ENCODE results near the gene ATOSA. TPM values are rescaled to one million over a fixed set of nuclear protein-coding genes. Genes with fewer than 3 reads are reported as not detected.

The ATOSA gene
- total and polyA plus RNA-seq, 2 of the 13 experiments (the other 11 are each of a cell fraction or from before 2014, with no cell fraction given) = 6.6 to 16.3 TPM

DNA sequence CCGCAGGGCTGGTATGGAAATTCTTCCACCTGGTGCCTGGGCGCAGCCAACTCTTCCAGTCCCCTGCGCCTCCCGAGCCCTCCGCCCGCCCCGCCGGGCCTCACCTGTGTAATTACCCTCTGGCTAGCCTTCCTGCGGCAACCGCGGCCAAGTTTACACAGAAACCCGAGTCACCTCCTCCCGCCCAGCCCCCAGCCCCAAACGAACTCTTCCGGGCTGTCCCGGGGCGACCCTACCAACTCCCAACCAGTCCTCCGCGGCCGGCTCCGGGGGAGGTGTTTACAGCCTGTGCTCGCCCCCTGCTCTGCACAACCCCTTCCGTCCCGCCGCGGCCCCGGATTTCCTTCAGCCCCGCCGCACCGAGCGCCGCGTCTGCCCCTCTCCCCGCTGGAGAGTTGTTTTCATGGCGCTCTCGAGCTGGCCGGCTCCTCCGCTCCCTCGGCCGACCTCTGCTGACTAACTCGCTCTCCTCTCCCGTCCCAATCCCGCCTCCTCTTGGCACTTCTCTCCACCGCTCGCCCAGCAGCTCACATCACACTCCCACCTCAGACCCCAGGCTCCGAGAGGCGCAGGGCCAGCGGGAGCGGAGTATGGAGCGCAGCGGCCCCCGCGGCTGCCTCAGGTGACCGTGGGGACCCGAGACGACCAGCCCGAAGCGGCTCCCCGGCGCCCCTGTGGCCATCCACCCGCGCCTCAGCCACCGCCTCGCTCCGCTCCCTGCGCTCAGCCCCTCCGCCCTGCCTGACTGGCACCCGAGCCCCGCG lies 538 bp downstream of the ATOSA start (continued):
- TF ChIP-seq, protein P1, sequence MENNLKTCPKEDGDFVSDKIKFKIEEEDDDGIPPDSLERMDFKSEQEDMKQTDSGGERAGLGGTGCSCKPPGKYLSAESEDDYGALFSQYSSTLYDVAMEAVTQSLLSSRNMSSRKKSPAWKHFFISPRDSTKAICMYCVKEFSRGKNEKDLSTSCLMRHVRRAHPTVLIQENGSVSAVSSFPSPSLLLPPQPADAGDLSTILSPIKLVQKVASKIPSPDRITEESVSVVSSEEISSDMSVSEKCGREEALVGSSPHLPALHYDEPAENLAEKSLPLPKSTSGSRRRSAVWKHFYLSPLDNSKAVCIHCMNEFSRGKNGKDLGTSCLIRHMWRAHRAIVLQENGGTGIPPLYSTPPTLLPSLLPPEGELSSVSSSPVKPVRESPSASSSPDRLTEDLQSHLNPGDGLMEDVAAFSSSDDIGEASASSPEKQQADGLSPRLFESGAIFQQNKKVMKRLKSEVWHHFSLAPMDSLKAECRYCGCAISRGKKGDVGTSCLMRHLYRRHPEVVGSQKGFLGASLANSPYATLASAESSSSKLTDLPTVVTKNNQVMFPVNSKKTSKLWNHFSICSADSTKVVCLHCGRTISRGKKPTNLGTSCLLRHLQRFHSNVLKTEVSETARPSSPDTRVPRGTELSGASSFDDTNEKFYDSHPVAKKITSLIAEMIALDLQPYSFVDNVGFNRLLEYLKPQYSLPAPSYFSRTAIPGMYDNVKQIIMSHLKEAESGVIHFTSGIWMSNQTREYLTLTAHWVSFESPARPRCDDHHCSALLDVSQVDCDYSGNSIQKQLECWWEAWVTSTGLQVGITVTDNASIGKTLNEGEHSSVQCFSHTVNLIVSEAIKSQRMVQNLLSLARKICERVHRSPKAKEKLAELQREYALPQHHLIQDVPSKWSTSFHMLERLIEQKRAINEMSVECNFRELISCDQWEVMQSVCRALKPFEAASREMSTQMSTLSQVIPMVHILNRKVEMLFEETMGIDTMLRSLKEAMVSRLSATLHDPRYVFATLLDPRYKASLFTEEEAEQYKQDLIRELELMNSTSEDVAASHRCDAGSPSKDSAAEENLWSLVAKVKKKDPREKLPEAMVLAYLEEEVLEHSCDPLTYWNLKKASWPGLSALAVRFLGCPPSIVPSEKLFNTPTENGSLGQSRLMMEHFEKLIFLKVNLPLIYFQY (CRISPR knock-in tag; IDR thresholded peaks at IDR 0.05; ENCODE audit: borderline replicate concordance) = no peak
- TF ChIP-seq TARDBP (CRISPR knock-in tag; IDR thresholded peaks at IDR 0.05) (peak; percentile 75; the same call in 1 of the 2 replicates), ZNF605 (CRISPR knock-in tag; IDR thresholded peaks at IDR 0.05) (0 out of 2 replicates have a peak, but pooled peaks have one; percentile 32), ARID2 (CRISPR knock-in tag; IDR thresholded peaks at IDR 0.05; ENCODE audit: borderline replicate concordance) (peak; percentile 82), RFXAP (CRISPR knock-in tag; IDR thresholded peaks at IDR 0.05; ENCODE audit: borderline replicate concordance) (no peak), RCOR2 (CRISPR knock-in tag; IDR thresholded peaks at IDR 0.05) (no peak), FOXK2 (IDR thresholded peaks at IDR 0.05) (peak; percentile 39; the same call in 1 of the 2 replicates), CEBPB (IDR thresholded peaks at IDR 0.05; ENCODE audit: borderline replicate concordance, low read depth, low read length) (no peak), PCBP1 (IDR thresholded peaks at IDR 0.05; ENCODE audit: borderline replicate concordance, low read depth, low read length) (0 out of 2 replicates have a peak, but pooled peaks have one; percentile 90), HNRNPK (IDR thresholded peaks at IDR 0.05; ENCODE audit: low read depth, low read length, poor library complexity, severe bottlenecking) (no peak), SRSF1 (optimal IDR thresholded peaks at IDR 0.05; ENCODE audit: low read depth, low read length) (peak; percentile 23), NFATC3 (CRISPR knock-in tag; IDR thresholded peaks at IDR 0.05) (no peak), ZMYM4 (CRISPR knock-in tag; IDR thresholded peaks at IDR 0.05) (peak; percentile 64; the same call in 1 of the 2 replicates), GATA4 (IDR thresholded peaks at IDR 0.05; ENCODE audit: borderline replicate concordance, low read depth) (no peak), PITX1 (CRISPR knock-in tag; IDR thresholded peaks at IDR 0.05) (peak; percentile 57; the same call in 1 of the 2 replicates)
- TF ChIP-seq, protein P2, sequence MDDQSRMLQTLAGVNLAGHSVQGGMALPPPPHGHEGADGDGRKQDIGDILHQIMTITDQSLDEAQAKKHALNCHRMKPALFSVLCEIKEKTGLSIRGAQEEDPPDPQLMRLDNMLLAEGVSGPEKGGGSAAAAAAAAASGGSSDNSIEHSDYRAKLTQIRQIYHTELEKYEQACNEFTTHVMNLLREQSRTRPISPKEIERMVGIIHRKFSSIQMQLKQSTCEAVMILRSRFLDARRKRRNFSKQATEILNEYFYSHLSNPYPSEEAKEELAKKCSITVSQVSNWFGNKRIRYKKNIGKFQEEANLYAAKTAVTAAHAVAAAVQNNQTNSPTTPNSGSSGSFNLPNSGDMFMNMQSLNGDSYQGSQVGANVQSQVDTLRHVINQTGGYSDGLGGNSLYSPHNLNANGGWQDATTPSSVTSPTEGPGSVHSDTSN (CRISPR knock-in tag; IDR thresholded peaks at IDR 0.05; ENCODE audit: borderline replicate concordance) = no peak
- TF ChIP-seq, protein P3, sequence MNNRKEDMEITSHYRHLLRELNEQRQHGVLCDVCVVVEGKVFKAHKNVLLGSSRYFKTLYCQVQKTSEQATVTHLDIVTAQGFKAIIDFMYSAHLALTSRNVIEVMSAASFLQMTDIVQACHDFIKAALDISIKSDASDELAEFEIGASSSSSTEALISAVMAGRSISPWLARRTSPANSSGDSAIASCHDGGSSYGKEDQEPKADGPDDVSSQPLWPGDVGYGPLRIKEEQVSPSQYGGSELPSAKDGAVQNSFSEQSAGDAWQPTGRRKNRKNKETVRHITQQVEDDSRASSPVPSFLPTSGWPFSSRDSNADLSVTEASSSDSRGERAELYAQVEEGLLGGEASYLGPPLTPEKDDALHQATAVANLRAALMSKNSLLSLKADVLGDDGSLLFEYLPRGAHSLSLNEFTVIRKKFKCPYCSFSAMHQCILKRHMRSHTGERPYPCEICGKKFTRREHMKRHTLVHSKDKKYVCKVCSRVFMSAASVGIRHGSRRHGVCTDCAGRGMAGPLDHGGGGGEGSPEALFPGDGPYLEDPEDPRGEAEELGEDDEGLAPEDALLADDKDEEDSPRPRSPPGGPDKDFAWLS (CRISPR knock-in tag; IDR thresholded peaks at IDR 0.05; ENCODE audit: borderline replicate concordance) = no peak
- TF ChIP-seq, protein P4, sequence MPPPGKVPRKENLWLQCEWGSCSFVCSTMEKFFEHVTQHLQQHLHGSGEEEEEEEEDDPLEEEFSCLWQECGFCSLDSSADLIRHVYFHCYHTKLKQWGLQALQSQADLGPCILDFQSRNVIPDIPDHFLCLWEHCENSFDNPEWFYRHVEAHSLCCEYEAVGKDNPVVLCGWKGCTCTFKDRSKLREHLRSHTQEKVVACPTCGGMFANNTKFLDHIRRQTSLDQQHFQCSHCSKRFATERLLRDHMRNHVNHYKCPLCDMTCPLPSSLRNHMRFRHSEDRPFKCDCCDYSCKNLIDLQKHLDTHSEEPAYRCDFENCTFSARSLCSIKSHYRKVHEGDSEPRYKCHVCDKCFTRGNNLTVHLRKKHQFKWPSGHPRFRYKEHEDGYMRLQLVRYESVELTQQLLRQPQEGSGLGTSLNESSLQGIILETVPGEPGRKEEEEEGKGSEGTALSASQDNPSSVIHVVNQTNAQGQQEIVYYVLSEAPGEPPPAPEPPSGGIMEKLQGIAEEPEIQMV (CRISPR knock-in tag; IDR thresholded peaks at IDR 0.05; ENCODE audit: low read depth) = no peak
- TF ChIP-seq, protein P5, sequence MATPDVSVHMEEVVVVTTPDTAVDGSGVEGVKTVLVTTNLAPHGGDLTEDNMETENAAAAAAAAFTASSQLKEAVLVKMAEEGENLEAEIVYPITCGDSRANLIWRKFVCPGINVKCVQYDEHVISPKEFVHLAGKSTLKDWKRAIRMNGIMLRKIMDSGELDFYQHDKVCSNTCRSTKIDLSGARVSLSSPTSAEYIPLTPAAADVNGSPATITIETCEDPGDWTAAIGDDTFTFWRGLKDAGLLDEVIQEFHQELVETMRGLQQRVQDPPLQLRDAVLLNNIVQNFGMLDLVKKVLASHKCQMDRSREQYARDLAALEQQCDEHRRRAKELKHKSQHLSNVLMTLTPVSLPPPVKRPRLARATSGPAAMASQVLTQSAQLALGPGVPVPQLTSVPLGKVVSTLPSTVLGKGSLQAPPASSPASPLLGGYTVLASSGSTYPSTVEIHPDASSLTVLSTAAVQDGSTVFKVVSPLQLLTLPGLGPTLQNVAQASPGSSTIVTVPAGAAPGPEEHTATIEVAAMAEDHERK (CRISPR knock-in tag; IDR thresholded peaks at IDR 0.05; ENCODE audit: low read depth) = no peak

All from HepG2 (cell line).